HG03442 (cell line): Measurements from ENCODE around the gene DCDC2B.
A peak's percentile ranks its signal among the peaks of the same experiment; 100 is the strongest.
"Not testable (repeated sequence)": the region's sequence is repeated elsewhere in the genome, so short reads cannot be mapped to it uniquely, and the experiment has no call there.

Experiments used
- ATAC-seq: cut with Tn5 transposase; IDR thresholded peaks from one replicate; pipeline ENCODE4 v1.9.1; 2021; ENCODE audit warnings: mild to moderate bottlenecking, moderate library complexity; ENCODE audit not compliant: unreplicated experiment

DCDC2B gene

GRCh38 chr1:32208891-32209328 is at the start of gene DCDC2B:
Gene DCDC2B, plus strand, starts transcription at chr1:32209089. Its CDS starts 5 bp downstream, at chr1:32209094.
- ATAC-seq, result no peak

DNA sequence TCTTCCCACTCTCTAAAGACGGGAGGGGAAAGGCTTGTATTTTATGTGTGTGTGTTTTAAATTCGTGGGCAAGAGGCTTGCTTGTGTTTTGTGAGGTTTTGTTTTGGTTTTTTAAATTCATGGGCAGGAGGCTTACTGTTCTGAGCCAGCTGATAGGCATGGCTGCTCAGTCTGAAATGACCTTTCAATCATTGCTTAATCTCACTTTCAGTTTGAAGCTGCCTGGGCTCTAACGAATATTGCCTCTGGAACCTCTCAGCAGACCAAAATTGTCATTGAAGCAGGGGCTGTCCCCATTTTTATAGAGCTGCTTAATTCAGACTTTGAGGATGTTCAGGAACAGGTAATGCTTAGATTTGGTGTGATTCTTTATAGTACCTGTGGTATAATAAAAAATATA is 49.7 kb upstream of the DCDC2B start:
- no peak for ATAC-seq

DNA sequence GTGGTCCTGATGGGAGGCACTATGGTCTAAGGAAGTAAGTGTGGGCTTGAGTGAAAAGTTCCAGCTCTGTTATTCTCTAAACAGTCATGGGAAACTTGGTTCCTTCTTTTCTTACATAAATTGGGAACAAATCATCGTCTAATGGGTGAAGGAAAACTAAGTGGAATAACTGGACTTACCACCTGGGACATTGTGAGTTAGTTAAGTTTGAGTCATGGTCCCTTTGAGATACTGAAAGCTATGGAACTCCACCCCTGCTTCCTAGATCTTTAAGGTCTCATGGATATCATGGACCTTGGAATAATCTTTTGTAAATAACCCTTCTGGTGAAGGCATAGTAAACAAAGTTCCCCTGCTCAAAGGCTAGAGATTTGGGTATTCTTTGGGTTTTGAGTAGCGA is 45.5 kb upstream of the DCDC2B start:
- no peak for ATAC-seq

DNA sequence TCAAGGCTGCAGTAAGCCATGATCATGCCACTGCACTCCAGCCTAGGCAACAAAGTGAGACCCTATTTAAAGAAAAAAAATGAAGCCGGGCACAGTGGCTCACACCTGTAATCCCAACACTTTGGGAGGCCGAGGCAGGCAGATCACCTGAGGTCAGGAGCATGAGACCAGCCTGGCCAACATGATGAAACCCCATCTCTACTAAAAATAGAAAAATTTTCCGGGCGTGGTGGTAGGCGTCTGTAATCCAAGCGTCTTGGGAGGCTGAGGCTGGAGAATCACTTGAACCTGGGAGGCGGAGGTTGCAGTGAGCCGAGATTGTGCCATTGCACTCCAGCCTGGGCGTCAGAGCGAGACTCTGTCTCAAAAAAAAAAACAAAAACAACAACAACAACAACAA is 43.3 kb upstream of the DCDC2B start:
- not testable (repeated sequence) for ATAC-seq

- no peak for ATAC-seq
Observed at GRCh38 chr1:32170991-32171390, 37.9 kb upstream of the DCDC2B start.

- ATAC-seq, result no peak
Observed at GRCh38 chr1:32172621-32173245, 36.2 kb upstream of the DCDC2B start.

GRCh38 chr1:32178380-32179192 is 30.3 kb upstream of the DCDC2B start:
- ATAC-seq, result no peak

- no peak for ATAC-seq
Observed at GRCh38 chr1:32179193-32179442, 29.8 kb upstream of the DCDC2B start.

DNA sequence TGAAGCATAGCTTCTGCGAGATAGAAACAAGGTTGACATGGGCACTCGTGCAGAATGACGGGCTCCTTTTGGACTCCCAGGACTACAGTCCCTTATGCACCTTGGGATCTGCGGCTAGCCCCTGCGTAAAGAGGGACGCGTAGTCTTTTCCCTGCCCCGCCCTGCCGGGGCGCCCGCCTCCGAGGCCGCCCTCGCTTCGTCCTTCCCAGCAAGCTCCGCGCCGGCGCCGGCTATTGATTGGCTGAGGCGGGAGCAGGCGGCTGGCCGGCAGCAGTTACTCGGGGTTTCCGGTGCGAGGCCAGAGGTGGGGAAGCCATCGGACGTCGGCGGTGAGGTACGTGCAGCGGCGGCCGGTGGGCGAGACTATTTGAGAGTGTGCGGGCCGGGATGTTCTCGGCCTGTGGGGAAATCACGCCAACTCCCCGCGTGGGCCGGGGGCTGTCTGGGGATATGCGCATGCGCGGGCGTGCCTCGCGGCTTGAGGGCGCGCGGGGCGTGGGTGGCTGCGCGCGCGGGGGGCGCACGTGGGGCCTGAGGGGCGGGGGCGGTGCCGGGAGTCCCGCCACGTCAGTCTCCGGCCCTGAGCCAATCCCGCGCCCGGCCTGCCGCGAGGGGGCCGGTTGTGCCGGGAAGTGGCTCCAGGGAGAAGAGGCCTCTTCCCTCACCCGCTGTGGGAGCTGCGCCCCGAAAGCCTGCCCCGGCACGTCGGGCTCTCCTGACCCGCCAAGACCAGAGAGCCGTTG is 29.3 kb upstream of the DCDC2B start, which contains the start of gene TXLNA:
Gene TXLNA (plus strand): TSS at position 233 of the 743 bp plus-strand sequence. CDS start 671 bp downstream, outside the sequence.
- ATAC-seq, result peak; percentile 84

- no peak for ATAC-seq
Observed at GRCh38 chr1:32180186-32181060, 28.5 kb upstream of the DCDC2B start.

GRCh38 chr1:32181065-32181464 is 27.8 kb upstream of the DCDC2B start:
- ATAC-seq, result no peak

DNA sequence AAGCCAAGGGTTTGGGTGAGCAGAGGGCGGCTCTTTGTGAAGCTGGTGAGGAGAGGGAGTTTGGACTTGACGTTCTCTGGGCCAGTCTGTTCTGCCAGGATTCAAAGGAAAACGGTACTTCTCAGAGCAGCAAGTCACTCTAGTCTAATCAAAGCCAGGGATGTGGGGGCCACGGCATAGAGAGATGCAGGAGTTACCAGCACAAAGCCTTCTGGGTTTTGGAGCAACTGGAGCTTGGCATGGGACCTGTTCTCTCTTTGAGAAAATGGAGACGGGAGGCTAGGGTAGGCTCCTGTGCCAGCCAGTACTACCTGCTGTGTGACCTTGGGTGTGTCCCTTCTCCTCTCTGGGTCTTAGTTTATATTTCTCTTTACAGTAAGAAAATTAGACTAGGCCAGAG is 27.3 kb upstream of the DCDC2B start:
- no peak for ATAC-seq

DNA sequence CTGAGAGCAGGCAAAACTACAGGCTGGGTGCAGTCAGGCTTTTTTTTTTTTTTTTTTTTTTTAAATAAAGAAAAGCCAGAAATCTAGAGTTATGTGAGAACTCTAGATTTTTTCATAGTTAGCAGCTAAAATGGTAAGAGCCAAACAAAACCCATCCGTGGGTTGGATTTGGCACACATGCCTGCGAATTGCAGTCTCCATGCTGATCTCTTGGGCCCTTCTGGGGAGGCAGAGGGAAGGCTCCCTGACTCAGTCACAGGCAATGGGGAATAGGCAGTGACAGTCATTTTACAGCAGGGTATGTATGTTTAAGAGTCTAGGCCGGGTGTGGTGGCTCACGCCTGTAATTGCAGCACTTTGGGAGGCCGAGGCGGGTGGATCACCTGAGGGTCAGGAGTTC is 26.8 kb upstream of the DCDC2B start:
- ATAC-seq, result no peak

GRCh38 chr1:32184650-32185049 is 24.2 kb upstream of the DCDC2B start:
- no peak for ATAC-seq

DNA sequence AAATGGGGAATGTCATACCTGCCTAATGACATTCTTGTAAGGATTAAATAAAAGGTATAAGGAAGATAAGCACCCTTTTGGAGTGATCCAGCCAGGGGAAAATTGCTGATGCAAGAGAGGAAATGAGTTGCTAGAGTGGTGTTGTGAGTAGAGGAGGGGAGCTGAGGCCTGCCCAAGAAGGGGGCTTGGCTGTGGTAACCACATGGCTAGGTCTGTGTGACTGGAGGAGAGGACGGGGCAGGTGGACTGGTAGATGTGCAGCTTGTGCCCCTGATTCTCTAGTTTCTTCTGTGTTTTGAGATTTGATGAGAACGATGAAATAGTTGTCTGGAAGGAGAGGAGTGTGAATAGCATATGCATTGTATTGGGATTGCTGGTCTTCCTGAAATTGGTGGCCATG is 22.8 kb upstream of the DCDC2B start:
- ATAC-seq, result no peak

- no peak for ATAC-seq
Observed at GRCh38 chr1:32186491-32186890, 22.4 kb upstream of the DCDC2B start.

- ATAC-seq, result no peak
Observed at GRCh38 chr1:32187850-32188249, 21.0 kb upstream of the DCDC2B start.

GRCh38 chr1:32192220-32192948 is 16.5 kb upstream of the DCDC2B start:
- ATAC-seq, result no peak

DNA sequence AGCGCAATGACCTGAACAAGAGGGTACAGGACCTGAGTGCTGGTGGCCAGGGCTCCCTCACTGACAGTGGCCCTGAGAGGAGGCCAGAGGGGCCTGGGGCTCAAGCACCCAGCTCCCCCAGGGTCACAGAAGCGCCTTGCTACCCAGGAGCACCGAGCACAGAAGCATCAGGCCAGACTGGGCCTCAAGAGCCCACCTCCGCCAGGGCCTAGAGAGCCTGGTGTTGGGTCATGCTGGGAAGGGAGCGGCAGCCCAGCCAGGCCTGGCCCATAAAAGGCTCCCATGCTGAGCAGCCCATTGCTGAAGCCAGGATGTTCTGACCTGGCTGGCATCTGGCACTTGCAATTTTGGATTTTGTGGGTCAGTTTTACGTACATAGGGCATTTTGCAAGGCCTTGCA is 13.9 kb upstream of the DCDC2B start:
- no peak for ATAC-seq

- ATAC-seq, result no peak
Observed at GRCh38 chr1:32195531-32195930, 13.4 kb upstream of the DCDC2B start.
